Glomerular visceral epithelial cell (primary cell): Measurements from ENCODE around the gene ADAM17.
A peak's percentile ranks its signal among the peaks of the same experiment; 100 is the strongest.
"Not testable (repeated sequence)": the region's sequence is repeated elsewhere in the genome, so short reads cannot be mapped to it uniquely, and the experiment has no call there.

Experiments used
- DNase-seq: peaks from one replicate; pipeline ENCODE4 v3.0.0-alpha.2; 2016; ENCODE audit errors: extremely low spot score

ADAM17 gene

GRCh38 chr2:9519250-9519649, 36.4 kb downstream of the ADAM17 start:
- no peak for DNase-seq

GRCh38 chr2:9518780-9519179, 36.9 kb downstream of the ADAM17 start:
- DNase-seq = no peak

- no peak for DNase-seq
These were observed 37.5 kb downstream of the ADAM17 start for GRCh38 chr2:9518163-9518562.

GRCh38 chr2:9517118-9517782, 38.4 kb downstream of the ADAM17 start:
- DNase-seq = no peak

GRCh38 chr2:9513946-9514345, 41.7 kb downstream of the ADAM17 start:
- DNase-seq = not testable (repeated sequence)

- DNase-seq = no peak
These were observed 46.7 kb downstream of the ADAM17 start for GRCh38 chr2:9508931-9509330.

- DNase-seq = no peak
These were observed 57.4 kb downstream of the ADAM17 start for GRCh38 chr2:9498210-9498609.

- no peak for DNase-seq
These were observed 58.6 kb downstream of the ADAM17 start for GRCh38 chr2:9497017-9497416.

GRCh38 chr2:9494081-9494480, 61.5 kb downstream of the ADAM17 start:
- DNase-seq = no peak

GRCh38 chr2:9493478-9493877, 62.2 kb downstream of the ADAM17 start:
- no peak for DNase-seq

- DNase-seq = no peak
These were observed 62.7 kb downstream of the ADAM17 start for GRCh38 chr2:9492927-9493326.

- DNase-seq = no peak
These were observed 64.8 kb downstream of the ADAM17 start for GRCh38 chr2:9490789-9491188.

- DNase-seq = no peak
These were observed 66.8 kb downstream of the ADAM17 start for GRCh38 chr2:9488583-9489547.

GRCh38 chr2:9484533-9484932, 71.1 kb downstream of the ADAM17 start:
- no peak for DNase-seq

- peak; percentile 12 for DNase-seq
These were observed 72.5 kb downstream of the ADAM17 start for GRCh38 chr2:9483107-9483506.

GRCh38 chr2:9480157-9480556, 75.5 kb downstream of the ADAM17 start:
- DNase-seq = no peak

GRCh38 chr2:9478526-9478925, 77.1 kb downstream of the ADAM17 start:
- no peak for DNase-seq

GRCh38 chr2:9477914-9478313, 77.7 kb downstream of the ADAM17 start:
- DNase-seq = no peak

- peak; percentile 51 for DNase-seq
These were observed 81.1 kb downstream of the ADAM17 start, which contains the start of gene IAH1 for GRCh38 chr2:9474361-9475057. TSS of gene IAH1 (plus strand) at chr2:9474551. CDS start at chr2:9474567, 16 bp downstream.

- DNase-seq = no peak
These were observed 81.7 kb downstream of the ADAM17 start for GRCh38 chr2:9473985-9474360.

- DNase-seq = no peak
These were observed 82.2 kb downstream of the ADAM17 start for GRCh38 chr2:9473308-9473984.

GRCh38 chr2:9472511-9472910, 83.1 kb downstream of the ADAM17 start:
- DNase-seq = no peak
